ENCODE data around the gene KLF8. TPM values are rescaled to one million over a fixed set of nuclear protein-coding genes. Genes with fewer than 3 reads are reported as not detected.

KLF8 gene
- total RNA-seq, 1 experiment from 2014 or later, result 11.1 TPM

DNA sequence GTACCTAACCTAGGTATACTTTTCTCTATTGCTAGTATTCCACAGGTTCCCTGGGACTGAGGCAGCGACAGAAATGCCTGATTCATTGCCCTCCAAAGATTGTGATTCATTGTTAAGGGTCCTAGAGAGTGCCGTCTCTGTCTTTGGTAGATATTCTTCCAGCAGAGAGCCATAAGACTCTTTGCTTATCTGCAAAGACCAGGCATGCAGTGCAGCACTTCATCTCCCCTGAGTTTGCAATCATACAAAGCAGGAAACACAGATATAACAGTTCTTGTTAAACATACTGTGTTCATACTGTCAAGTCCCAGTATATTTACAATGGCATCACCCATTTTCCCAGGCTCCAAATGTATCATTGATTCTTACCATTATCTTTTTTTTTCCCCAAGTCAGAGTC, 47.7 kb downstream of the KLF8 start (continued):
- TF ChIP-seq, protein P1, sequence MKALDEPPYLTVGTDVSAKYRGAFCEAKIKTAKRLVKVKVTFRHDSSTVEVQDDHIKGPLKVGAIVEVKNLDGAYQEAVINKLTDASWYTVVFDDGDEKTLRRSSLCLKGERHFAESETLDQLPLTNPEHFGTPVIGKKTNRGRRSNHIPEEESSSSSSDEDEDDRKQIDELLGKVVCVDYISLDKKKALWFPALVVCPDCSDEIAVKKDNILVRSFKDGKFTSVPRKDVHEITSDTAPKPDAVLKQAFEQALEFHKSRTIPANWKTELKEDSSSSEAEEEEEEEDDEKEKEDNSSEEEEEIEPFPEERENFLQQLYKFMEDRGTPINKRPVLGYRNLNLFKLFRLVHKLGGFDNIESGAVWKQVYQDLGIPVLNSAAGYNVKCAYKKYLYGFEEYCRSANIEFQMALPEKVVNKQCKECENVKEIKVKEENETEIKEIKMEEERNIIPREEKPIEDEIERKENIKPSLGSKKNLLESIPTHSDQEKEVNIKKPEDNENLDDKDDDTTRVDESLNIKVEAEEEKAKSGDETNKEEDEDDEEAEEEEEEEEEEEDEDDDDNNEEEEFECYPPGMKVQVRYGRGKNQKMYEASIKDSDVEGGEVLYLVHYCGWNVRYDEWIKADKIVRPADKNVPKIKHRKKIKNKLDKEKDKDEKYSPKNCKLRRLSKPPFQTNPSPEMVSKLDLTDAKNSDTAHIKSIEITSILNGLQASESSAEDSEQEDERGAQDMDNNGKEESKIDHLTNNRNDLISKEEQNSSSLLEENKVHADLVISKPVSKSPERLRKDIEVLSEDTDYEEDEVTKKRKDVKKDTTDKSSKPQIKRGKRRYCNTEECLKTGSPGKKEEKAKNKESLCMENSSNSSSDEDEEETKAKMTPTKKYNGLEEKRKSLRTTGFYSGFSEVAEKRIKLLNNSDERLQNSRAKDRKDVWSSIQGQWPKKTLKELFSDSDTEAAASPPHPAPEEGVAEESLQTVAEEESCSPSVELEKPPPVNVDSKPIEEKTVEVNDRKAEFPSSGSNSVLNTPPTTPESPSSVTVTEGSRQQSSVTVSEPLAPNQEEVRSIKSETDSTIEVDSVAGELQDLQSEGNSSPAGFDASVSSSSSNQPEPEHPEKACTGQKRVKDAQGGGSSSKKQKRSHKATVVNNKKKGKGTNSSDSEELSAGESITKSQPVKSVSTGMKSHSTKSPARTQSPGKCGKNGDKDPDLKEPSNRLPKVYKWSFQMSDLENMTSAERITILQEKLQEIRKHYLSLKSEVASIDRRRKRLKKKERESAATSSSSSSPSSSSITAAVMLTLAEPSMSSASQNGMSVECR (CRISPR knock-in tag; IDR thresholded peaks at IDR 0.05; ENCODE audit: borderline replicate concordance), result no peak
- TF ChIP-seq PRRX2 (CRISPR knock-in tag; IDR thresholded peaks at IDR 0.05) (no peak), MYBL2 (CRISPR knock-in tag; IDR thresholded peaks at IDR 0.05) (no peak), ZNF423 (CRISPR knock-in tag; IDR thresholded peaks at IDR 0.05) (no peak), HMGA2 (CRISPR knock-in tag; IDR thresholded peaks at IDR 0.05) (no peak), ZNF219 (CRISPR knock-in tag; IDR thresholded peaks at IDR 0.05; ENCODE audit: borderline replicate concordance) (no peak)

DNA sequence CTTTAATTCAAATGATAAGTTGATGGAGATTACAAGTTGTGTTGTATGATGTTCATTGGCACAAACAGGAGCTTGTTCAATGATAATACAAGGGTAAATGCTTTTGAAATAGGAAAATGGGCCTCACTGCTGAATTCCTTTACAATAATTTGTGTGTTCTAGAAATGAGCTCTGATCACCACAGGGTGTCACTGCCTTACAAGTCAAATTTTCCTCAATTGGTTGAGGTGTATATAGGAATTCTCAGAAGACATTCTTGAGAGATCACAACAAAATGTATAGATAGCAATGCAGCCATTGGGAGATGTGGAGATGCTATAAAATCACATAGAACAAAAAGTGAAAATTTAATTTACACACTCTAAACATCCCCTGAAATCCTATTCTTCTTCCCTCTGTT, 49.6 kb downstream of the KLF8 start:
- DNase-seq (ENCODE audit: low spot score), result no peak
- POLR2A ChIA-PET, result no interaction called here
- H3K27ac Mint-ChIP-seq, result no peak overlapping the region
- no peaks in the 10 kb centered on the region for H3K4me1 Mint-ChIP-seq
- H3K4me3 Mint-ChIP-seq, result no peak overlapping the region
- CTCF ChIA-PET, result interaction anchor here (1.1 to 1.2 kb wide), 2 partner anchors 48 to 445 kb away, joined by 3 to 16 read pairs; no protein-coding TSS in a partner anchor
- no peak for ATAC-seq
- no peaks in the 10 kb centered on the region for H3K9me3 Mint-ChIP-seq
- H3K36me3 Mint-ChIP-seq, result no peaks in the 10 kb centered on the region
- H3K27me3 Mint-ChIP-seq (ENCODE audit: low read depth), result no peaks in the 10 kb centered on the region
- TF ChIP-seq CREB1 (CRISPR knock-in tag; IDR thresholded peaks at IDR 0.05) (no peak), NR2C2 (CRISPR knock-in tag; IDR thresholded peaks at IDR 0.05) (no peak), SOX15 (CRISPR knock-in tag; IDR thresholded peaks at IDR 0.05) (no peak), CREM (CRISPR knock-in tag; IDR thresholded peaks at IDR 0.05) (no peak), GTF2I (CRISPR knock-in tag; conservative IDR thresholded peaks at IDR 0.05) (no peak), ATF1 (CRISPR knock-in tag; IDR thresholded peaks at IDR 0.05) (no peak), FOXJ3 (CRISPR knock-in tag; IDR thresholded peaks at IDR 0.05; ENCODE audit: borderline replicate concordance) (no peak), ZNF423 (CRISPR knock-in tag; IDR thresholded peaks at IDR 0.05) (no peak), KAT7 (CRISPR knock-in tag; IDR thresholded peaks at IDR 0.05; ENCODE audit: borderline replicate concordance) (no peak), RORB (CRISPR knock-in tag; IDR thresholded peaks at IDR 0.05) (no peak), NR1H2 (CRISPR knock-in tag; IDR thresholded peaks at IDR 0.05) (no peak), JAZF1 (CRISPR knock-in tag; IDR thresholded peaks at IDR 0.05) (no peak)
- TF ChIP-seq, protein P2, sequence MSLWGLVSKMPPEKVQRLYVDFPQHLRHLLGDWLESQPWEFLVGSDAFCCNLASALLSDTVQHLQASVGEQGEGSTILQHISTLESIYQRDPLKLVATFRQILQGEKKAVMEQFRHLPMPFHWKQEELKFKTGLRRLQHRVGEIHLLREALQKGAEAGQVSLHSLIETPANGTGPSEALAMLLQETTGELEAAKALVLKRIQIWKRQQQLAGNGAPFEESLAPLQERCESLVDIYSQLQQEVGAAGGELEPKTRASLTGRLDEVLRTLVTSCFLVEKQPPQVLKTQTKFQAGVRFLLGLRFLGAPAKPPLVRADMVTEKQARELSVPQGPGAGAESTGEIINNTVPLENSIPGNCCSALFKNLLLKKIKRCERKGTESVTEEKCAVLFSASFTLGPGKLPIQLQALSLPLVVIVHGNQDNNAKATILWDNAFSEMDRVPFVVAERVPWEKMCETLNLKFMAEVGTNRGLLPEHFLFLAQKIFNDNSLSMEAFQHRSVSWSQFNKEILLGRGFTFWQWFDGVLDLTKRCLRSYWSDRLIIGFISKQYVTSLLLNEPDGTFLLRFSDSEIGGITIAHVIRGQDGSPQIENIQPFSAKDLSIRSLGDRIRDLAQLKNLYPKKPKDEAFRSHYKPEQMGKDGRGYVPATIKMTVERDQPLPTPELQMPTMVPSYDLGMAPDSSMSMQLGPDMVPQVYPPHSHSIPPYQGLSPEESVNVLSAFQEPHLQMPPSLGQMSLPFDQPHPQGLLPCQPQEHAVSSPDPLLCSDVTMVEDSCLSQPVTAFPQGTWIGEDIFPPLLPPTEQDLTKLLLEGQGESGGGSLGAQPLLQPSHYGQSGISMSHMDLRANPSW (CRISPR knock-in tag; conservative IDR thresholded peaks at IDR 0.05; ENCODE audit: low read depth), result no peak
- TF ChIP-seq, protein P3, sequence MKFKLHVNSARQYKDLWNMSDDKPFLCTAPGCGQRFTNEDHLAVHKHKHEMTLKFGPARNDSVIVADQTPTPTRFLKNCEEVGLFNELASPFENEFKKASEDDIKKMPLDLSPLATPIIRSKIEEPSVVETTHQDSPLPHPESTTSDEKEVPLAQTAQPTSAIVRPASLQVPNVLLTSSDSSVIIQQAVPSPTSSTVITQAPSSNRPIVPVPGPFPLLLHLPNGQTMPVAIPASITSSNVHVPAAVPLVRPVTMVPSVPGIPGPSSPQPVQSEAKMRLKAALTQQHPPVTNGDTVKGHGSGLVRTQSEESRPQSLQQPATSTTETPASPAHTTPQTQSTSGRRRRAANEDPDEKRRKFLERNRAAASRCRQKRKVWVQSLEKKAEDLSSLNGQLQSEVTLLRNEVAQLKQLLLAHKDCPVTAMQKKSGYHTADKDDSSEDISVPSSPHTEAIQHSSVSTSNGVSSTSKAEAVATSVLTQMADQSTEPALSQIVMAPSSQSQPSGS (CRISPR knock-in tag; IDR thresholded peaks at IDR 0.05; ENCODE audit: borderline replicate concordance, low read depth), result no peak
- TF ChIP-seq, protein P4, sequence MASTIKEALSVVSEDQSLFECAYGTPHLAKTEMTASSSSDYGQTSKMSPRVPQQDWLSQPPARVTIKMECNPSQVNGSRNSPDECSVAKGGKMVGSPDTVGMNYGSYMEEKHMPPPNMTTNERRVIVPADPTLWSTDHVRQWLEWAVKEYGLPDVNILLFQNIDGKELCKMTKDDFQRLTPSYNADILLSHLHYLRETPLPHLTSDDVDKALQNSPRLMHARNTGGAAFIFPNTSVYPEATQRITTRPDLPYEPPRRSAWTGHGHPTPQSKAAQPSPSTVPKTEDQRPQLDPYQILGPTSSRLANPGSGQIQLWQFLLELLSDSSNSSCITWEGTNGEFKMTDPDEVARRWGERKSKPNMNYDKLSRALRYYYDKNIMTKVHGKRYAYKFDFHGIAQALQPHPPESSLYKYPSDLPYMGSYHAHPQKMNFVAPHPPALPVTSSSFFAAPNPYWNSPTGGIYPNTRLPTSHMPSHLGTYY (CRISPR knock-in tag; IDR thresholded peaks at IDR 0.05), result no peak
- TF ChIP-seq, protein P5, sequence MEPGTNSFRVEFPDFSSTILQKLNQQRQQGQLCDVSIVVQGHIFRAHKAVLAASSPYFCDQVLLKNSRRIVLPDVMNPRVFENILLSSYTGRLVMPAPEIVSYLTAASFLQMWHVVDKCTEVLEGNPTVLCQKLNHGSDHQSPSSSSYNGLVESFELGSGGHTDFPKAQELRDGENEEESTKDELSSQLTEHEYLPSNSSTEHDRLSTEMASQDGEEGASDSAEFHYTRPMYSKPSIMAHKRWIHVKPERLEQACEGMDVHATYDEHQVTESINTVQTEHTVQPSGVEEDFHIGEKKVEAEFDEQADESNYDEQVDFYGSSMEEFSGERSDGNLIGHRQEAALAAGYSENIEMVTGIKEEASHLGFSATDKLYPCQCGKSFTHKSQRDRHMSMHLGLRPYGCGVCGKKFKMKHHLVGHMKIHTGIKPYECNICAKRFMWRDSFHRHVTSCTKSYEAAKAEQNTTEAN (CRISPR knock-in tag; IDR thresholded peaks at IDR 0.05), result no peak
- TF ChIP-seq, protein P6, sequence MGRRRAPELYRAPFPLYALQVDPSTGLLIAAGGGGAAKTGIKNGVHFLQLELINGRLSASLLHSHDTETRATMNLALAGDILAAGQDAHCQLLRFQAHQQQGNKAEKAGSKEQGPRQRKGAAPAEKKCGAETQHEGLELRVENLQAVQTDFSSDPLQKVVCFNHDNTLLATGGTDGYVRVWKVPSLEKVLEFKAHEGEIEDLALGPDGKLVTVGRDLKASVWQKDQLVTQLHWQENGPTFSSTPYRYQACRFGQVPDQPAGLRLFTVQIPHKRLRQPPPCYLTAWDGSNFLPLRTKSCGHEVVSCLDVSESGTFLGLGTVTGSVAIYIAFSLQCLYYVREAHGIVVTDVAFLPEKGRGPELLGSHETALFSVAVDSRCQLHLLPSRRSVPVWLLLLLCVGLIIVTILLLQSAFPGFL (CRISPR knock-in tag; IDR thresholded peaks at IDR 0.05; ENCODE audit: borderline replicate concordance), result no peak
- TF ChIP-seq, protein P7, sequence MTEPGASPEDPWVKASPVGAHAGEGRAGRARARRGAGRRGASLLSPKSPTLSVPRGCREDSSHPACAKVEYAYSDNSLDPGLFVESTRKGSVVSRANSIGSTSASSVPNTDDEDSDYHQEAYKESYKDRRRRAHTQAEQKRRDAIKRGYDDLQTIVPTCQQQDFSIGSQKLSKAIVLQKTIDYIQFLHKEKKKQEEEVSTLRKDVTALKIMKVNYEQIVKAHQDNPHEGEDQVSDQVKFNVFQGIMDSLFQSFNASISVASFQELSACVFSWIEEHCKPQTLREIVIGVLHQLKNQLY (CRISPR knock-in tag; IDR thresholded peaks at IDR 0.05), result no peak
